Naive thymus-derived CD4-positive, alpha-beta T cell (primary cell): ENCODE data around the gene NEURL4. TPM values are rescaled to one million over a fixed set of nuclear protein-coding genes. Genes with fewer than 3 reads are reported as not detected.

ENCODE experiments used
- ATAC-seq: fragments of 150-1000 bp; cut with Tn5 transposase; 2 replicates; pipeline ENCODE4 v1.10.0; 2021; ENCODE audit warnings: mild to moderate bottlenecking, moderate library complexity
- CTCF ChIA-PET: fragments of 350-600 bp; sonication (Branson Sonifier 250); formaldehyde crosslinking; loops from one replicate; lab custom pipeline; 2021; ENCODE audit warnings: antibody characterized with exemption; lab: Charles Lee
- POLR2A ChIA-PET: fragments of 350-600 bp; sonication (Branson Sonifier 250); formaldehyde crosslinking; loops from one replicate; lab custom pipeline; 2021; ENCODE audit warnings: antibody characterized with exemption, inconsistent platforms; lab: Charles Lee
- DNase-seq, 9 donors: peaks; one replicate each; pipeline versions ENCODE4 v3.0.0 to v3.0.0-alpha.2; 2020 to 2022; ENCODE audit warnings: mixed read lengths in 1 of 9
- H3K27ac ChIP-seq: one replicate; pipeline ENCODE4 v1.7.0; 2013; ENCODE audit warnings: mild to moderate bottlenecking, low read depth, low read length, moderate library complexity
- H3K27me3 ChIP-seq, 2 donors: one replicate each; pipeline ENCODE4 v1.7.0; 2013; ENCODE audit warnings: low read length in 2 of 2, mild to moderate bottlenecking in 2 of 2, moderate library complexity in 2 of 2; ENCODE audit not compliant: control insufficient read depth in 2 of 2, insufficient read depth in 2 of 2
- H3K36me3 ChIP-seq, 3 experiments: 1 replicate in 2 of 3; 2 replicates in 1 of 3; pipeline ENCODE4 v1.7.0; 2013; ENCODE audit warnings: low read length in 3 of 3, mild to moderate bottlenecking in 3 of 3, moderate library complexity in 1 of 3; ENCODE audit not compliant: insufficient read depth in 3 of 3, control insufficient read depth in 2 of 3
- H3K4me1 ChIP-seq, 2 donors: one replicate each; pipeline ENCODE4 v1.7.0; 2013; ENCODE audit warnings: low read length in 2 of 2, mild to moderate bottlenecking in 2 of 2, moderate library complexity in 1 of 2; ENCODE audit not compliant: control insufficient read depth in 2 of 2, insufficient read depth in 2 of 2
- H3K4me3 ChIP-seq: 2 replicates; pipeline ENCODE4 v1.7.0; 2013; ENCODE audit warnings: mild to moderate bottlenecking, low read length
- H3K9me3 ChIP-seq, 3 experiments: 1 replicate in 2 of 3; 2 replicates in 1 of 3; pipeline ENCODE4 v1.7.0; 2013; ENCODE audit warnings: low read length in 3 of 3; ENCODE audit not compliant: control insufficient read depth in 2 of 3
- H3K27ac Mint-ChIP-seq, 9 donors: one replicate each; pipeline ENCODE4 v1.8.0; 2020 to 2022; ENCODE audit warnings: mixed read lengths in 9 of 9, mild to moderate bottlenecking in 8 of 9, moderate library complexity in 5 of 9, inconsistent platforms in 2 of 9
- H3K27me3 Mint-ChIP-seq, 5 donors: one replicate each; pipeline ENCODE4 v1.8.0; 2021 to 2022; ENCODE audit warnings: mixed read lengths in 5 of 5, mild to moderate bottlenecking in 1 of 5
- H3K36me3 Mint-ChIP-seq, 5 donors: one replicate each; pipeline ENCODE4 v1.8.0; 2020 to 2022; ENCODE audit warnings: mixed read lengths in 5 of 5, mild to moderate bottlenecking in 3 of 5, inconsistent platforms in 1 of 5
- H3K4me1 Mint-ChIP-seq, 7 donors: one replicate each; pipeline ENCODE4 v1.8.0; 2020 to 2022; ENCODE audit warnings: mixed read lengths in 7 of 7, mild to moderate bottlenecking in 3 of 7, inconsistent platforms in 1 of 7
- H3K4me3 Mint-ChIP-seq, 10 donors: one replicate each; pipeline ENCODE4 v1.8.0; 2020 to 2022; ENCODE audit warnings: mild to moderate bottlenecking in 10 of 10, mixed read lengths in 10 of 10, moderate library complexity in 6 of 10, inconsistent platforms in 2 of 10
- H3K9me3 Mint-ChIP-seq, 11 donors: one replicate each; pipeline ENCODE4 v1.8.0; 2020 to 2022; ENCODE audit warnings: mixed read lengths in 11 of 11, mild to moderate bottlenecking in 4 of 11, inconsistent platforms in 1 of 11, moderate library complexity in 1 of 11
- intact Hi-C, 2 donors: fragments of 100-400 bp; cut with micrococcal nuclease; formaldehyde crosslinking; loops; one replicate each; pipeline ENCODE4 v1.15.1; 2023
- polyA plus RNA-seq, 2 donors: library from polyadenylated mRNA; unstranded; fragments of 300-500 nt; fragmentation: Illumina TruSeq; gene quantifications; one replicate each; pipeline ENCODE4 v1.2.3, GENCODE V29; 2021
- total RNA-seq, 6 experiments: library from RNA in 5 of 6; stranded (reverse) in 5 of 6; gene quantifications; 1 replicate in 5 of 6; 2 replicates in 1 of 6; pipeline ENCODE4 v1.2.3 and lab custom pipeline; 2021 to 2026

Gene NEURL4
- total and polyA plus RNA-seq, 7 experiments from 2014 or later = 1.1 to 92.6 (median 50.0) TPM

DNA sequence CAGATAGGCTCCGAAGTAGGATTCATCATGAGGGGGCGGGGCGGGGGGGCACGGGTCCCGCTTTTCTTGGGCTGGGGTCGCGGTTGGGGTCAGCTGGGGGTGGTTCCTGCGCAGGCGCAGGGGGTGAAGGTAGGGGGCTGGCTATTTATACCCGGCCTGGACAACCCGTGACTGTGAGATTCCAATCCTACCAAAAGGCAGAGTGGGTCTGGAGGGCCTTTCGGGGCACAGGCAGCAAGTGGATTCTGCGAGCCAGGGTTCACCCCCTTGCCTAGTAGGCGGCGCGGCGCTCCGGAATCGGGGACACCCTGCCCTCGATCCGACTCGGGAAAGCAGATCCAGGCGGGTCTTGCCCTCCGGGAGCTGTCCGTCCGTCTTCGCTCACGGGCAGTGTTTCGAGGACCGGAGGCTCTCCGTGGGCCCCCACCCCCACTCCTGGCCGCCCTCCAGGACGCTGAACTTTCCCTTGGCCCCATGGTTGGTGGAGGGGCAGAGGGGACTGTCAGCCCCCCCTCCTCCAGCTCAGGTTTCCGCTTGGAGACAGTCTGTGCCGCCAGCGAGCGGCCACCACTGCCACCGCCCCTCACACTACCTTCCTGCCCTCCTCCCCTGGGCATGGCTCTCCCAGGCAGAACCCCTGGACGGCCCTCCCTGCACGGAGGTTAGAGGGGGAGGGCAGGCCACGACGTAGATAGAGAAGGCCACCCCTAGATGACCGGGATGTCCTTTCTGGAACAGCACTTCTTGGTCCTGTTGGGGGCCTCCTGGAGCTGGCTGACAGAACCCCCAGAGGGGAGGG is 47.0 kb downstream of the NEURL4 start:
- POLR2A ChIA-PET = interaction anchor here (0.7 to 2.3 kb wide), 7 partner anchors 10 to 62 kb away, joined by 3 to 13 read pairs (median 4); partner anchors contain the start of gene ACAP1
- intact Hi-C loops = loop anchor here (1.0 to 5.0 kb wide), 6 partner anchors 21 to 406 kb away; partner anchors contain the start of genes ACAP1 (in 1 of the 2), EIF5A (in 1 of the 2), KCTD11 (in 1 of the 2) and WRAP53 (in 1 of the 2)

GRCh38 chr17:7281074-7281952 is 47.8 kb downstream of the NEURL4 start, which contains the start of gene SLC2A4:
Gene SLC2A4 (plus strand): TSS chr17:7281718. CDS start chr17:7281935, 217 bp downstream.
- intact Hi-C loops = loop anchor here (1.0 to 5.0 kb wide), 6 partner anchors 20 to 407 kb away; partner anchors contain the start of genes ACAP1 (in 1 of the 2), EIF5A (in 1 of the 2), KCTD11 (in 1 of the 2) and WRAP53 (in 1 of the 2)
- Mint-ChIP-seq H3K36me3 (no peaks in the 10 kb centered on the region), H3K9me3 (peaks cover 0 to 1% (median 0%) of the 10 kb centered on the region in 11 donors), H3K4me3 (peak within 1 kb of the TSS; percentile 77 to 87 (median 84)), H3K27me3 (peaks cover 6 to 44% (median 17%) of the 10 kb centered on the region in 5 donors), H3K27ac (peak within 1 kb of the TSS in 6 of 9 donors; percentile 8 to 88 (median 54)), H3K4me1 (peaks cover 14 to 31% (median 21%) of the 10 kb centered on the region in 7 donors)
- no peaks in the 10 kb centered on the region for H3K36me3 ChIP-seq
- no peak within 1 kb of the TSS for H3K27ac ChIP-seq
- no peaks in the 10 kb centered on the region for H3K27me3 ChIP-seq
- H3K4me1 ChIP-seq = peaks cover 11 to 23% of the 10 kb centered on the region in 2 donors
- DNase-seq (peak; percentile 60 to 92 (median 67)), ATAC-seq (peak; percentile 84)
- CTCF ChIA-PET = interaction anchor here (0.7 to 4.6 kb wide), 6 partner anchors 15 to 405 kb away, joined by 3 to 33 read pairs (median 6); partner anchors contain the start of genes ACAP1 and SLC16A13
- POLR2A ChIA-PET = interaction anchor here (0.6 to 2.3 kb wide), 9 partner anchors 9 to 63 kb away, joined by 3 to 13 read pairs (median 4); partner anchors contain the start of gene ACAP1
- no peaks in the 10 kb centered on the region for H3K9me3 ChIP-seq
- peak within 1 kb of the TSS; percentile 66 for H3K4me3 ChIP-seq

More for the DNA sequence above, 47.0 kb downstream of the NEURL4 start:
- peak overlapping the region in 1 of 9 donors; percentile 48 for H3K27ac Mint-ChIP-seq
- no peaks in the 10 kb centered on the region for H3K36me3 Mint-ChIP-seq
- Histone ChIP-seq H3K36me3 (no peaks in the 10 kb centered on the region), H3K4me3 (peak overlapping the region; percentile 66), H3K4me1 (peaks cover 11 to 23% of the 10 kb centered on the region in 2 donors), H3K27ac (no peak overlapping the region), H3K9me3 (no peaks in the 10 kb centered on the region), H3K27me3 (no peaks in the 10 kb centered on the region)
- peaks cover 6 to 44% (median 19%) of the 10 kb centered on the region in 5 donors for H3K27me3 Mint-ChIP-seq
- CTCF ChIA-PET = interaction anchor here (0.6 to 4.6 kb wide), 8 partner anchors 14 to 405 kb away, joined by 3 to 33 read pairs (median 6); partner anchors contain the start of genes ACAP1 and SENP3
- H3K4me1 Mint-ChIP-seq = peaks cover 14 to 31% (median 21%) of the 10 kb centered on the region in 7 donors
- ATAC-seq = no peak
- H3K4me3 Mint-ChIP-seq = peak overlapping the region; percentile 77 to 87 (median 84)
- DNase-seq = peak in 1 of 9 donors; percentile 8
- H3K9me3 Mint-ChIP-seq = peaks cover 0 to 1% (median 0%) of the 10 kb centered on the region in 11 donors

DNA sequence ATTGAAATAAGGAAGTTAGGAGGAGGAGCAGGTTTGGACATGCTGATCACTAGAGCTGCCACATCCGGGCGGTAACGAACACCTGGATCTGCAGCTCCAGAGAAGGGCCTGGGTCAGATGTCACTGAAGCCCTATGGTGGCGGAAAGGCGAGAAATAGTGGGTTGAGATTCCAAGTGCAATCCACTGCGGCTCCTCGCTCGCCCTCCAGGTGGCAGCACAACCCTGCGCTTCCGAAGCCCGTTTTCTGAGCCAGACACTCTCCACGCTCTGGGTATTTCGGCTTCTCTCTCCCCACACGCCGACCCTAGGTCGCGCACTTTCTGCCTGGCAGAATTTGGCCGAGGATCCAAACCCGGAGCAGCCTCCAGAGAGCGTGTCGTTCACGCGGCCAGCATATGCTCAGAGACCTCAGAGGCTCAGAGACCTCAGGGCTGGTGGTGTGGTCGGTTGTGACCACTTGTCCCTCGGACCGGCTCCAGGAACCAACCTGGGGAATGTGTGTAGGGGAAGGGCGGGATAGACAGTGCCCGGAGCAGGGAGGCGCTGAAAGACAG is 48.5 kb downstream of the NEURL4 start:
- H3K27ac ChIP-seq = no peak overlapping the region
- H3K9me3 ChIP-seq = no peaks in the 10 kb centered on the region
- ATAC-seq (peak; percentile 95), DNase-seq (peak; percentile 76 to 88 (median 85))
- intact Hi-C loops = loop anchor here (1.0 to 5.0 kb wide), 16 partner anchors 16 to 408 kb away; partner anchors contain the start of genes ACAP1 (in 1 of the 2), EIF5A (in 1 of the 2), ELP5 (in 1 of the 2) and KCTD11 (in 1 of the 2)
- Mint-ChIP-seq H3K27me3 (peaks cover 6 to 44% (median 17%) of the 10 kb centered on the region in 5 donors), H3K27ac (peak overlapping the region in 6 of 9 donors; percentile 6 to 88 (median 45)), H3K36me3 (no peaks in the 10 kb centered on the region), H3K9me3 (peaks cover 0 to 1% (median 0%) of the 10 kb centered on the region in 11 donors), H3K4me1 (peaks cover 14 to 31% (median 21%) of the 10 kb centered on the region in 7 donors), H3K4me3 (peak overlapping the region; percentile 77 to 87 (median 84))
- peaks cover 11 to 23% of the 10 kb centered on the region in 2 donors for H3K4me1 ChIP-seq
- H3K36me3 ChIP-seq = no peaks in the 10 kb centered on the region
- ChIA-PET POLR2A (interaction anchor here (0.6 to 1.9 kb wide), 8 partner anchors 10 to 61 kb away, joined by 3 to 13 read pairs (median 4); partner anchors contain the start of gene ACAP1), CTCF (interaction anchor here (0.6 to 4.6 kb wide), 8 partner anchors 16 to 406 kb away, joined by 3 to 33 read pairs (median 5); partner anchors contain the start of gene ACAP1)
- no peaks in the 10 kb centered on the region for H3K27me3 ChIP-seq
- H3K4me3 ChIP-seq = peak overlapping the region; percentile 66

DNA sequence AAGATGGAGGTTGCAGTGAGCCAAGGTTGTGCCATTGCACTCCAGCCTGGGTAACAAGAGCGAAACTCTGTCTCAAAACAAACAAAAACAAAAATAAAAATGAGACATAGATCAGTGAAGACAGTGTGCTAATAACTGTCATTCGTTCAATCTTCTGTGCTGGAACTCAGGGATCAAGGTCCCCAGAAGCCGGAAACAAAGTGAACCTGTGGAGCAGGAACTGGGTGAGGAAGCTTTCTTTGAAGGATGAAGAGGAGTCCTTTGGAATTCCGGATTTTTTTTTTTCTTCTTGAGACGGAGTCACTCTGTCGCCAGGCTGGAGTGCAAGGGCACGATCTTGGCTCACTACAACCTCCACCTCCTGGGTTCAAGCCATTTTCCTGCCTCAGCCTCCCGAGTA is 49.7 kb downstream of the NEURL4 start:
- no peaks in the 10 kb centered on the region for H3K36me3 ChIP-seq
- ChIA-PET CTCF (interaction anchor here (0.6 to 4.6 kb wide), 6 partner anchors 17 to 66 kb away, joined by 3 to 33 read pairs (median 4); partner anchors contain the start of gene ACAP1), POLR2A (interaction anchor here (1.7 kb wide), 1 partner anchor 17 kb away, joined by 3 read pairs; no protein-coding TSS in a partner anchor)
- no peak overlapping the region for H3K4me3 Mint-ChIP-seq
- ATAC-seq = no peak
- H3K4me1 Mint-ChIP-seq = peaks cover 14 to 31% (median 21%) of the 10 kb centered on the region in 7 donors
- no peak overlapping the region for H3K27ac Mint-ChIP-seq
- H3K4me3 ChIP-seq = no peak overlapping the region
- no peaks in the 10 kb centered on the region for H3K9me3 ChIP-seq
- peaks cover 0 to 1% (median 0%) of the 10 kb centered on the region in 11 donors for H3K9me3 Mint-ChIP-seq
- intact Hi-C loops = no loop called here
- no peak overlapping the region for H3K27ac ChIP-seq
- H3K27me3 ChIP-seq = no peaks in the 10 kb centered on the region
- peaks cover 6 to 44% (median 17%) of the 10 kb centered on the region in 5 donors for H3K27me3 Mint-ChIP-seq
- DNase-seq = no peak
- H3K36me3 Mint-ChIP-seq = no peaks in the 10 kb centered on the region
- H3K4me1 ChIP-seq = peaks cover 11 to 23% of the 10 kb centered on the region in 2 donors

DNA sequence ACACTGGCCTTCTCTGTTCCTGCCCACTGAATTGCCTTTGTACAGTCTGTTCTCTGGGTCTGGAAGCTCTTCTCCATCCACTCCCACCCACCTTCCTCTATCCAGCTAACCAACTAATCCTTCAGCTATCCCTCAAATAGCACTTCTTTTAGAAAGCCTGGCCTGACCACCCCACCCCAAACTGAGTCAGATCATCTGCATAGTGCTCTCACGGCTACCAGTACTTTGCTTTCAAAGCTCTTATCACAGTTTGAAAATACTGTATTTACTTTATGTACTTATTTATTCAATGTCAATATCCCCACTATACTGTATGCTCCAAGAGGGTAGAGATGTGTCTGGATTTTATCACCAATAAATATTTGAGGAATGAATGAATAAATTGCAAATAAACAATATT is 62.4 kb downstream of the NEURL4 start:
- Mint-ChIP-seq H3K4me1 (peaks cover 18 to 23% (median 21%) of the 10 kb centered on the region in 7 donors), H3K36me3 (peaks cover 0 to 3% (median 0%) of the 10 kb centered on the region in 5 donors), H3K27me3 (peaks cover 0 to 43% (median 20%) of the 10 kb centered on the region in 5 donors), H3K27ac (peak overlapping the region in 2 of 9 donors; percentile 28 to 62), H3K9me3 (peaks cover 0 to 3% (median 0%) of the 10 kb centered on the region in 11 donors), H3K4me3 (no peak overlapping the region)
- H3K36me3 ChIP-seq = no peaks in the 10 kb centered on the region
- no peak overlapping the region for H3K27ac ChIP-seq
- H3K27me3 ChIP-seq = no peaks in the 10 kb centered on the region
- no peaks in the 10 kb centered on the region for H3K9me3 ChIP-seq
- CTCF ChIA-PET = no interaction called here
- intact Hi-C loops = no loop called here
- H3K4me1 ChIP-seq = peaks cover 11 to 19% of the 10 kb centered on the region in 2 donors
- ATAC-seq (no peak), DNase-seq (no peak)
- POLR2A ChIA-PET = interaction anchor here (0.9 kb wide), 1 partner anchor 69 kb away, joined by 3 read pairs; the partner anchor contains the start of gene ACAP1
- H3K4me3 ChIP-seq = no peak overlapping the region
